Thyroid gland (tissue), 4 donors: Measurements from ENCODE around the gene SEZ6L.

Source experiments
- POLR2A ChIP-seq, 2 donors: fragments of 450-650 bp; IDR thresholded peaks; one replicate each; pipeline ENCODE4 v1.6.1; 2017; ENCODE audit warnings: antibody characterized with exemption in 2 of 2, mild to moderate bottlenecking in 2 of 2, moderate library complexity in 1 of 2
- TF ChIP-seq, protein P1 (sequence below), 6 experiments: fragments of 200-600 bp in 3 of 6; fragments of 450-650 bp in 3 of 6; sonication (generic) in 3 of 6; IDR thresholded peaks; one replicate each; pipeline ENCODE4 v1.5.1; 2016 to 2019; ENCODE audit warnings: antibody characterized with exemption in 6 of 6, mild to moderate bottlenecking in 2 of 6, inconsistent platforms in 1 of 6, moderate library complexity in 1 of 6

GRCh38 chr22:26194313-26194712, 25.1 kb downstream of the SEZ6L start:
- no peak for TF ChIP-seq POLR2A (IDR thresholded peaks at IDR 0.05)
- TF ChIP-seq, protein P1, sequence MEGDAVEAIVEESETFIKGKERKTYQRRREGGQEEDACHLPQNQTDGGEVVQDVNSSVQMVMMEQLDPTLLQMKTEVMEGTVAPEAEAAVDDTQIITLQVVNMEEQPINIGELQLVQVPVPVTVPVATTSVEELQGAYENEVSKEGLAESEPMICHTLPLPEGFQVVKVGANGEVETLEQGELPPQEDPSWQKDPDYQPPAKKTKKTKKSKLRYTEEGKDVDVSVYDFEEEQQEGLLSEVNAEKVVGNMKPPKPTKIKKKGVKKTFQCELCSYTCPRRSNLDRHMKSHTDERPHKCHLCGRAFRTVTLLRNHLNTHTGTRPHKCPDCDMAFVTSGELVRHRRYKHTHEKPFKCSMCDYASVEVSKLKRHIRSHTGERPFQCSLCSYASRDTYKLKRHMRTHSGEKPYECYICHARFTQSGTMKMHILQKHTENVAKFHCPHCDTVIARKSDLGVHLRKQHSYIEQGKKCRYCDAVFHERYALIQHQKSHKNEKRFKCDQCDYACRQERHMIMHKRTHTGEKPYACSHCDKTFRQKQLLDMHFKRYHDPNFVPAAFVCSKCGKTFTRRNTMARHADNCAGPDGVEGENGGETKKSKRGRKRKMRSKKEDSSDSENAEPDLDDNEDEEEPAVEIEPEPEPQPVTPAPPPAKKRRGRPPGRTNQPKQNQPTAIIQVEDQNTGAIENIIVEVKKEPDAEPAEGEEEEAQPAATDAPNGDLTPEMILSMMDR (IDR thresholded peaks at IDR 0.05) = no peak
